Measurements from ENCODE around the gene ZSCAN12.
"Not testable (repeated sequence)": the region's sequence is repeated elsewhere in the genome, so short reads cannot be mapped to it uniquely, and the experiment has no call there.

The ZSCAN12 gene

GRCh38 chr6:28399350-28400121 is at the start of gene ZSCAN12:
TSS of gene ZSCAN12 (minus strand) at chr6:28399747. CDS start at chr6:28398405, 1,342 bp downstream.
- Histone ChIP-seq H3F3A (ENCODE audit: low read depth) (no peaks in the 10 kb centered on the region), H3K4me2 (ENCODE audit: low read depth, low read length, poor library complexity, severe bottlenecking) (no peak within 1 kb of the TSS), H4K20me1 (ENCODE audit: insufficient read depth, low read length, poor library complexity, severe bottlenecking) (no peaks in the 10 kb centered on the region), H3K9me3 (ENCODE audit: insufficient read depth, low read depth, low read length) (no peaks in the 10 kb centered on the region), H3K4me1 (ENCODE audit: insufficient read depth, low read length, poor library complexity, severe bottlenecking) (no peaks in the 10 kb centered on the region), H3K4me3 (ENCODE audit: low read length, poor library complexity, severe bottlenecking) (no peak within 1 kb of the TSS), H2AFZ (ENCODE audit: low read length) (no peak within 1 kb of the TSS), H3K79me2 (ENCODE audit: insufficient read depth, low read length) (no peaks in the 10 kb centered on the region), H3K9ac (ENCODE audit: low read depth, low read length, poor library complexity, severe bottlenecking) (no peak within 1 kb of the TSS), H3K36me3 (ENCODE audit: insufficient read depth, low read length) (no peaks in the 10 kb centered on the region), H3K9me2 (replicated peaks; ENCODE audit: low read depth, low read length) (no peaks in the 10 kb centered on the region; the same call in 1 of the 2 replicates), H3K27me3 (ENCODE audit: insufficient read depth, low read length, poor library complexity, severe bottlenecking) (no peaks in the 10 kb centered on the region)
- TF ChIP-seq CTCF (conservative IDR thresholded peaks at IDR 0.05; ENCODE audit: low read length), result no peak
- no peak for TF ChIP-seq EZH2phosphoT487 (IDR thresholded peaks at IDR 0.05; ENCODE audit: borderline replicate concordance)

DNA sequence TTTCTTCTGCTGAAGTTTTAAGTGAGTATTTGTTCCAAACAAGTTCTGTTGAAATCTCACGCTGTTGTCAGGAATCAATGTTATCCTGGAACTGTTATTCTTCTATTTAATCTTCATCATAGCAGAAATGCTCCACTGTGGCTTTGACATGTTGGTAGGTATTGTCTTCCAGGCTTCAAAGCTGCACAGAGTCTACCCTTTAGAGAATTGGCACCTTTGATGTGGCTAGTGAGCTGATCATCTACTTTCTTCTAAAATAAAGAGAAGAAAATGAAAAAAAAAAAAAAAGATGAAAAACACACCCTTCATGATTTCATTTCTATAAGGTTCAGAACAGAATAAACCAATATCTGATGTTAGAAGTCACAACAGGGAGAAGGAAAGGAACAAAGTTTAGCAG is 49.5 kb upstream of the ZSCAN12 start:
- Histone ChIP-seq H3K9ac (ENCODE audit: low read depth, low read length, poor library complexity, severe bottlenecking) (no peak overlapping the region), H2AFZ (ENCODE audit: low read length) (no peak overlapping the region), H3K9me3 (ENCODE audit: insufficient read depth, low read depth, low read length) (no peaks in the 10 kb centered on the region), H3K4me2 (ENCODE audit: low read depth, low read length, poor library complexity, severe bottlenecking) (no peak overlapping the region), H3K79me2 (ENCODE audit: insufficient read depth, low read length) (no peaks in the 10 kb centered on the region), H3K9me2 (replicated peaks; ENCODE audit: low read depth, low read length) (no peaks in the 10 kb centered on the region), H3F3A (ENCODE audit: low read depth) (no peaks in the 10 kb centered on the region), H4K20me1 (ENCODE audit: insufficient read depth, low read length, poor library complexity, severe bottlenecking) (no peaks in the 10 kb centered on the region), H3K4me3 (ENCODE audit: low read length, poor library complexity, severe bottlenecking) (no peak overlapping the region), H3K4me1 (ENCODE audit: insufficient read depth, low read length, poor library complexity, severe bottlenecking) (no peaks in the 10 kb centered on the region), H3K36me3 (ENCODE audit: insufficient read depth, low read length) (no peaks in the 10 kb centered on the region), H3K27me3 (ENCODE audit: insufficient read depth, low read length, poor library complexity, severe bottlenecking) (no peaks in the 10 kb centered on the region)
- TF ChIP-seq CTCF (conservative IDR thresholded peaks at IDR 0.05; ENCODE audit: low read length) (no peak), EZH2phosphoT487 (IDR thresholded peaks at IDR 0.05; ENCODE audit: borderline replicate concordance) (no peak)

GRCh38 chr6:28447512-28447906 is 48.0 kb upstream of the ZSCAN12 start:
- H3K9me3 ChIP-seq (ENCODE audit: insufficient read depth, low read depth, low read length); H3K9ac ChIP-seq (ENCODE audit: low read depth, low read length, poor library complexity, severe bottlenecking); H3K4me2 ChIP-seq (ENCODE audit: low read depth, low read length, poor library complexity, severe bottlenecking); H3K79me2 ChIP-seq (ENCODE audit: insufficient read depth, low read length); H3F3A ChIP-seq (ENCODE audit: low read depth); H3K4me1 ChIP-seq (ENCODE audit: insufficient read depth, low read length, poor library complexity, severe bottlenecking); H2AFZ ChIP-seq (ENCODE audit: low read length); H3K4me3 ChIP-seq (ENCODE audit: low read length, poor library complexity, severe bottlenecking); H3K27me3 ChIP-seq (ENCODE audit: insufficient read depth, low read length, poor library complexity, severe bottlenecking); H4K20me1 ChIP-seq (ENCODE audit: insufficient read depth, low read length, poor library complexity, severe bottlenecking); H3K36me3 ChIP-seq (ENCODE audit: insufficient read depth, low read length); H3K9me2 ChIP-seq (replicated peaks; ENCODE audit: low read depth, low read length): not testable (repeated sequence)
